ENCODE data around the gene OR8A1. TPM values are rescaled to one million over a fixed set of nuclear protein-coding genes. Genes with fewer than 3 reads are reported as not detected.

OR8A1 gene
- total RNA-seq, 1 experiment from 2014 or later = not detected

GRCh38 chr11:124534051-124534450 is 35.7 kb upstream of the OR8A1 start:
- no peaks in the 10 kb centered on the region for H3K4me1 ChIP-seq
- H3K9me3 ChIP-seq = no peaks in the 10 kb centered on the region
- Mint-ChIP-seq H3K27ac (ENCODE audit: unreplicated experiment) (no peak overlapping the region), H3K9me3 (ENCODE audit: unreplicated experiment) (peaks cover 6% of the 10 kb centered on the region), H3K4me1 (ENCODE audit: low read depth, unreplicated experiment) (no peaks in the 10 kb centered on the region), H3K36me3 (ENCODE audit: insufficient read depth, unreplicated experiment) (no peaks in the 10 kb centered on the region), H3K27me3 (ENCODE audit: insufficient read depth, unreplicated experiment) (peaks cover 21% of the 10 kb centered on the region), H3K4me3 (ENCODE audit: unreplicated experiment) (no peak overlapping the region)
- no peak for DNase-seq
- intact Hi-C loops (cut with micrococcal nuclease; ENCODE audit: unreplicated experiment) = no loop called here
- CTCF ChIA-PET = no interaction called here
- no peaks in the 10 kb centered on the region for H3K27me3 ChIP-seq (replicated peaks; ENCODE audit: control insufficient read depth, insufficient read depth, low read length)
- no peaks in the 10 kb centered on the region for H3K36me3 ChIP-seq (ENCODE audit: control insufficient read depth, insufficient read depth, low read length)
- POLR2A ChIA-PET = no interaction called here
- no TSS peak for BruUV-seq (replicated peaks)
- H3K4me3 ChIP-seq (ENCODE audit: low read depth, low read length) = no peak overlapping the region
- no peak for TF ChIP-seq CTCF (IDR thresholded peaks at IDR 0.05; ENCODE audit: insufficient read depth in 1 of 2, low read depth in 1 of 2, low read length in 1 of 2, severe bottlenecking in 1 of 2, unreplicated experiment in 1 of 2)

DNA sequence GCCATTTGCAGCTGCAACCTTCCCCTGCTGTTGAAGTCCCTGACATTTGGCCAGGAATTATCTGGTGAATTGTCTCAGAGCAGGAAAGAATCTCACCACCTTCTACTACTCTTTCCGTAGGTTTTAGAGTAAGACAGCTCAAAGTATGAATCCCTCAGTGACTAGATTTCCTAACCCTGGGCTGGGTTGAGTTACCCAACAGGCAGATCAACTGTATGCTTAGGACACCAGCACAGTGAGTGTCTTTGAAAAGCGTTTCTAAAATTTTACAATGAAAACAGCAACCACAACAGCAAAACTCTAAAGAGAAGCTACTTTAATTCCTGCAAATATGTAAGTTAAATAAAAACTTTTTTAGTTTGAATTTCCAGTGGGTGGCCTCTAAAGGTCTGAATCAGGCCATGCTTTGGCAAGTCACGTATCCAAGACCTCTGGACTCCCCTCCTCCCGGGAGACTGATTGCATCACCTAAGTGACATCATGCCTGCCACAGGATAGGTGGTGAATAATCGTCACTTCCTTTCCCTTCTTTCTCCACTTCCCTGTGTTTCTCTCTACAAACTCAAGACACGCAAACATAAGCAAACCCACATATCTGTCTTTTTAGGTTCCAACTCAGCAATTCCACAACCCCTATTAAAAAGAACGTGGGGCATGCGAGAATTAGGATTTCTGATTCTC is 34.1 kb upstream of the OR8A1 start:
- no peaks in the 10 kb centered on the region for H3K9me3 ChIP-seq
- H3K36me3 ChIP-seq (ENCODE audit: control insufficient read depth, insufficient read depth, low read length) = no peaks in the 10 kb centered on the region
- Mint-ChIP-seq H3K36me3 (ENCODE audit: insufficient read depth, unreplicated experiment) (no peaks in the 10 kb centered on the region), H3K27ac (ENCODE audit: unreplicated experiment) (no peak overlapping the region), H3K4me1 (ENCODE audit: low read depth, unreplicated experiment) (no peaks in the 10 kb centered on the region), H3K9me3 (ENCODE audit: unreplicated experiment) (no peaks in the 10 kb centered on the region), H3K4me3 (ENCODE audit: unreplicated experiment) (no peak overlapping the region), H3K27me3 (ENCODE audit: insufficient read depth, unreplicated experiment) (peaks cover 19% of the 10 kb centered on the region)
- no peaks in the 10 kb centered on the region for H3K27me3 ChIP-seq (replicated peaks; ENCODE audit: control insufficient read depth, insufficient read depth, low read length)
- TF ChIP-seq CTCF (IDR thresholded peaks at IDR 0.05; ENCODE audit: insufficient read depth in 1 of 2, low read depth in 1 of 2, low read length in 1 of 2, severe bottlenecking in 1 of 2, unreplicated experiment in 1 of 2) = no peak
- ChIA-PET CTCF (interaction anchor here (1.5 kb wide), 1 partner anchor 133 kb away, joined by 4 read pairs; no protein-coding TSS in a partner anchor), POLR2A (no interaction called here)
- DNase-seq = no peak
- H3K4me3 ChIP-seq (ENCODE audit: low read depth, low read length) = no peak overlapping the region
- H3K4me1 ChIP-seq = no peaks in the 10 kb centered on the region
- intact Hi-C loops (cut with micrococcal nuclease; ENCODE audit: unreplicated experiment) = loop anchor here (1.0 kb wide), 1 partner anchor 133 kb away; no protein-coding TSS in a partner anchor
- no TSS peak for BruUV-seq (replicated peaks)

- Histone ChIP-seq H3K9me3 (no peaks in the 10 kb centered on the region), H3K36me3 (ENCODE audit: control insufficient read depth, insufficient read depth, low read length) (no peaks in the 10 kb centered on the region), H3K27me3 (replicated peaks; ENCODE audit: control insufficient read depth, insufficient read depth, low read length) (no peaks in the 10 kb centered on the region), H3K4me3 (ENCODE audit: low read depth, low read length) (no peak overlapping the region), H3K4me1 (no peaks in the 10 kb centered on the region)
- Mint-ChIP-seq H3K27ac (ENCODE audit: unreplicated experiment) (no peak overlapping the region), H3K9me3 (ENCODE audit: unreplicated experiment) (no peaks in the 10 kb centered on the region), H3K4me1 (ENCODE audit: low read depth, unreplicated experiment) (no peaks in the 10 kb centered on the region), H3K4me3 (ENCODE audit: unreplicated experiment) (no peak overlapping the region), H3K36me3 (ENCODE audit: insufficient read depth, unreplicated experiment) (no peaks in the 10 kb centered on the region), H3K27me3 (ENCODE audit: insufficient read depth, unreplicated experiment) (peaks cover 23% of the 10 kb centered on the region)
- ChIA-PET POLR2A (no interaction called here), CTCF (interaction anchor here (1.5 kb wide), 1 partner anchor 134 kb away, joined by 4 read pairs; no protein-coding TSS in a partner anchor)
- intact Hi-C loops (cut with micrococcal nuclease; ENCODE audit: unreplicated experiment) = loop anchor here (1.0 kb wide), 1 partner anchor 134 kb away; no protein-coding TSS in a partner anchor
- peak; percentile 66 to 80 for DNase-seq
- TF ChIP-seq CTCF (IDR thresholded peaks at IDR 0.05; ENCODE audit: insufficient read depth in 1 of 2, low read depth in 1 of 2, low read length in 1 of 2, severe bottlenecking in 1 of 2, unreplicated experiment in 1 of 2) = no peak
- no TSS peak for BruUV-seq (replicated peaks)
Observed at GRCh38 chr11:124536520-124536919, 33.3 kb upstream of the OR8A1 start.

All from Caco-2 (cell line).